Esophagus muscularis mucosa (tissue), 3 donors: ENCODE results near the gene EFCAB11.

Experiments used
- CTCF ChIP-seq, 3 experiments: fragments of 200-600 bp in 2 of 3; fragments of 450-650 bp in 1 of 3; sonication (generic) in 2 of 3; IDR thresholded peaks; one replicate each; pipeline ENCODE4 v1.5.1; 2017 to 2019; ENCODE audit warnings: antibody characterized with exemption in 3 of 3, mild to moderate bottlenecking in 2 of 3, moderate library complexity in 1 of 3
- POLR2A ChIP-seq: fragments of 450-650 bp; IDR thresholded peaks from one replicate; pipeline ENCODE4 v1.6.1; 2017; ENCODE audit warnings: antibody characterized with exemption, moderate library complexity, mild to moderate bottlenecking, low read depth
- POLR2AphosphoS5 ChIP-seq, 2 donors: sonication (generic); formaldehyde crosslinking; IDR thresholded peaks; one replicate each; pipeline ENCODE4 v1.6.1; 2017; ENCODE audit warnings: antibody characterized with exemption in 2 of 2

- TF ChIP-seq POLR2AphosphoS5 (IDR thresholded peaks at IDR 0.05) (peak; percentile 16 to 19), POLR2A (no peak), CTCF (IDR thresholded peaks at IDR 0.05) (no peak)
Measured at GRCh38 chr14:89794096-89794495, 160.4 kb downstream of the EFCAB11 start.
